WI38 (cell line): Measurements from ENCODE around the gene CELSR1.

ENCODE experiments used
- H3K4me3 ChIP-seq: 2 replicates; pipeline ENCODE4 v1.5.1; 2011; ENCODE audit warnings: low read depth, mild to moderate bottlenecking, control low read depth, low read length
- CTCF ChIP-seq: IDR thresholded peaks from 2 replicates; pipeline ENCODE4 v1.5.1; 2012; ENCODE audit warnings: low read depth, mild to moderate bottlenecking, control low read depth, low read length

CELSR1 gene

GRCh38 chr22:46584081-46584921, 46.9 kb upstream of the CELSR1 start:
- no peak overlapping the region for H3K4me3 ChIP-seq
- TF ChIP-seq CTCF, result no peak

GRCh38 chr22:46583571-46583970, 46.2 kb upstream of the CELSR1 start:
- no peak overlapping the region for H3K4me3 ChIP-seq
- TF ChIP-seq CTCF, result no peak

GRCh38 chr22:46582281-46582933, 45.0 kb upstream of the CELSR1 start:
- TF ChIP-seq CTCF, result no peak
- H3K4me3 ChIP-seq, result no peak overlapping the region

- TF ChIP-seq CTCF, result no peak
- H3K4me3 ChIP-seq, result no peak overlapping the region
Measured at GRCh38 chr22:46581538-46582244, 44.3 kb upstream of the CELSR1 start.

GRCh38 chr22:46580940-46581537, 43.6 kb upstream of the CELSR1 start:
- TF ChIP-seq CTCF, result no peak
- H3K4me3 ChIP-seq, result no peak overlapping the region

GRCh38 chr22:46579751-46580449, 42.5 kb upstream of the CELSR1 start:
- TF ChIP-seq CTCF, result no peak
- no peak overlapping the region for H3K4me3 ChIP-seq
